Measurements from ENCODE around the gene TNFSF13.

TNFSF13 gene

DNA sequence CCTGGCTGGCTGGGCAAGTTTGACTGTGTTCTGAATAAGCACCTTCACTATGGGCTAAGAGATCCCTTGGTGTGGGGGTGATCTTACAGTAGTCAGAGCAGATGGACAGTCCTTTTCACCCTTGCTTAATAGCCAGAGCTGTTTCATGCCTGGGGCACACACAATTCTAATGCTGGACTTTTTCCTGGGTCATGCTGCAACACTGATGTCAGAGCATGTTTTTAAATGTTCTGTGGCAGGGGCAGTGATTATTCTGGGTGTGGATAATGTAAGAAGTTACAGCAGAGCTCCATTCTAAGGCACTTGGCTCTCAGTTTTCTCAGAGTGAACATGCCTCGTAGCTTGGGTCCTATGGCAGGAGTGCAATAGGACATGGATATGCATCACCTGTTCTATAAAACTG is 16.9 kb downstream of the TNFSF13 start:
- DNase-seq: no peak

GRCh38 chr17:7575959-7576358 is 17.4 kb downstream of the TNFSF13 start:
- no peak for DNase-seq

- peak in 1 of 14 donors; percentile 40 for DNase-seq
These were observed 17.9 kb downstream of the TNFSF13 start for GRCh38 chr17:7576432-7576937.

GRCh38 chr17:7577327-7578199 is 19.0 kb downstream of the TNFSF13 start:
- DNase-seq: no peak

DNA sequence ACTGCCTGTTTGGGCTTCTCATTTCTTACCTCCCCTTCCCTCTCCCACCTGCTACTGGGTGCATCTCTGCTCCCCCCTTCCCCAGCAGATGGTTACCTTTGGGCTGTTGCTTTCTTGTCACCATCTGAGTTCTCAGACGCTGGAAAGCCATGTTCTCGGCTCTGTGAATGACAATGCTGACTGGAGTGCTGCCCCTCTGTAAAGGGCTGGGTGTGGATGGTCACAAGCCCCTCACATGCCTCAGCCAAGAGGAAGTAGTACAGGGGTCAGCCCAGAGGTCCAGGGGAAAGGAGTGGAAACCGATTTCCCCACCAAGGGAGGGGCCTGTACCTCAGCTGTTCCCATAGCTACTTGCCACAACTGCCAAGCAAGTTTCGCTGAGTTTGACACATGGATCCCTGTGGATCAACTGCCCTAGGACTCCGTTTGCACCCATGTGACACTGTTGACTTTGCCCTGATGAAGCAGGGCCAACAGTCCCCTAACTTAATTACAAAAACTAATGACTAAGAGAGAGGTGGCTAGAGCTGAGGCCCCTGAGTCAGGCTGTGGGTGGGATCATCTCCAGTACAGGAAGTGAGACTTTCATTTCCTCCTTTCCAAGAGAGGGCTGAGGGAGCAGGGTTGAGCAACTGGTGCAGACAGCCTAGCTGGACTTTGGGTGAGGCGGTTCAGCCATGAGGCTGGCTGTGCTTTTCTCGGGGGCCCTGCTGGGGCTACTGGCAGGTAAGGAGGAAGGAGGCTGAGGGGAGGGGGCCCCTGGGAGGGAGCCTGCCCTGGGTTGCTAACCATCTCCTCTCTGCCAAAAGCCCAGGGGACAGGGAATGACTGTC is 20.7 kb downstream of the TNFSF13 start, which contains the start of gene CD68:
CD68 (plus strand) TSS at position 638 of the 833 bp plus-strand sequence; CDS start at position 678, 40 bp downstream.
- peak in 9 of 14 donors; percentile 48 to 81 (median 75) for DNase-seq

- DNase-seq: no peak
These were observed 21.5 kb downstream of the TNFSF13 start for GRCh38 chr17:7579834-7580603.

- DNase-seq: peak in 1 of 14 donors; percentile 26
These were observed 22.3 kb downstream of the TNFSF13 start for GRCh38 chr17:7580604-7581575.

- DNase-seq: peak in 2 of 14 donors; percentile 38 to 56
These were observed 24.1 kb downstream of the TNFSF13 start for GRCh38 chr17:7582396-7583252.

GRCh38 chr17:7583253-7584109 is 24.9 kb downstream of the TNFSF13 start, which contains the start of gene MPDU1:
Gene MPDU1 (plus strand): TSS chr17:7583852. CDS start chr17:7583863, 11 bp downstream.
- DNase-seq: peak; percentile 73 to 99 (median 96)

- peak in 1 of 14 donors; percentile 5 for DNase-seq
These were observed 28.3 kb downstream of the TNFSF13 start for GRCh38 chr17:7586673-7587419.

DNA sequence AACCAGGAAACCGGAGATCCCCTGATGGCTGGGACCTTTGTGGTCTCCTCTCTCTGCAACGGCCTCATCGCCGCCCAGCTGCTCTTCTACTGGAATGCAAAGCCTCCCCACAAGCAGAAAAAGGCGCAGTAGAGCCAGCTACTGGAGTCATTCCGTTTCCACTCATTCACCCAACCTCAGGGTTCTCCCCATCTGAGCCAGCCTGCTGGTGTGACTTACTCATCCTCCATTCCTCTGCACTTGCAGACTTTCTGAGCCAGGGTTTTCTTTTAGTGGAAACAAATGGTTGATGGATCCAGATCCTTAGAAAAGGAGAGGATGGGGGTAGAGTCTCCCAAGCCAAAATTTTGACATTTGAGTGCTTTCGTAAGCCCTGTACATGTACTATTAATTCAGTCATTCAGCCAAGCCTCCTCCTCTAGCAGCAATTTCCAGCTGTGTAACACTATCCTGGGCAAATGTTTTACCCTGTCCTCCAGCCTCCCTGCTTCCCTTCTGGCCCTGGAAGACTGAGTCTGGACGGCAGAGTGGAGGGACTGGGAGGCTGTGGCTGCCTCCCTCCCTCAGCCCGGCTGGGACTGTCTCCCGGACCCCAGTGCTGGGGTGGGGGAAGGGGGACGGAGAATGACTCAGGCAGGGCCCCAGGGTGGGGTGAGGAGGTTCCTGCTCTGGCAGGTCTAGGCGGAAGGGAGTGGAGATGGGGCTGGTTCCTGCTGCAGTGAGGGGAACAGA is 29.0 kb downstream of the TNFSF13 start:
- DNase-seq: no peak

DNA sequence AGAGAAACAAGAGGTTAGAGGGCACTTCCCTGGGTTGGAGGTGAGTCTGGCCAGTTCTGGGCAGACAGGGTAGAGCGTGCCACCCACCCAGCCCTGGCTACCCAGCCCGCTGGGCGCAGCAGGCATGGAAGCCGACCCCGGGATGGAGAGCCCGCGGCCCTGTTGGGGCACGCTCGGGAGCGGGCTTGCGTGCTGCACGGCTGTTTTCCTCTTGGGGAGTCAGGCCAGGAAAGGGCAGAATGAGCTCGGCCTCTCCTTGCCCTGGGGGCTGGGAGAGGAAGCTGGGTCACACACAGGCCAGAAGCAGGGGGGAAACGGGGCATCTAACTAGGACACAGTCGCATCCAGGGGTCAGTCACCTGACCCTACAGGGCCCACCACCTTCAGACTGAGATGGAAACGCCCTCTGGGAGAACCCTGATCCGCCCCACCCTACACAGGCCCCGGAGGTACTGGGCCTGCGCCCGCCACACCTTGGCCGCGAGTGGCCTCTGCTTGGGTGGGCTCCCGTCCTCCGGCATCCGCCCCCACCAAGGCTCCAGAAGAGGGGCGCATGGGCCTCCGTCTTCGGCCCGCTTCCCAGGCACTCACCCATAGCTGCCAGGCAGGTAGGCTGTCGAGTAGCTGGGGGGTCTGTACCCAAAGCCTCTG is 30.1 kb downstream of the TNFSF13 start:
- peak in 1 of 14 donors; percentile 68 for DNase-seq

DNA sequence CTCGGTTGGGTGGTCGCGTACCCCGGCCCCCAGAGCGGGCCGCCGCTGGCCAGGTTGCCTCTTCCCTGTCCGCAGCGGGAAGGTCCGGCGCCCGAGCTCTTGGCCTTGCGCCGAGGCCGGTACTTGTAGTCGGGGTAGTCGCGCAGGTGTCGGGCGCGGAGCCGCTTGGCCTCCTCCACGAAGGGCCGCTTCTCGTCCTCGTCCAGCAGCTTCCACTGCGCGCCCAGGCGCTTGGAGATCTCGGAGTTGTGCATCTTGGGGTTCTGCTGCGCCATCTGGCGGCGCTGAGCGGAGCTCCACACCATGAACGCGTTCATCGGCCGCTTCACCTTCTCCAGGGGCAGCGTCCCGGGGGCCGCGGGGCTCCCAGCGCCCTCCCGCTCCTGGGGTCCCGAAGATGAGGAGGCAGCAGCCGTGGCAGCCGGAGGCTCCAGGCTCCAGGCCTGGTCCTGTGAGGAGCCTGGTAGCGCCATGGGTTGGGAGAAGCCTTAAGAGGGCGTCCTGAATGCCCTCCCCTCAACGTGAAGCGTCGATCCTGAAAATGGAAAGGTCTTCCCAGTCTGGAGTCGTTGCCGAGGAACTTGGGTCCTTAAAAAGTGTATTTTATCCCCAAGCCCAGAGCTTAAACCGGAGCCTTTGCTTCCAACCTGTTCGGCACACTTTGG is 30.8 kb downstream of the TNFSF13 start:
- DNase-seq: peak in 11 of 14 donors; percentile 11 to 83 (median 65)

DNA sequence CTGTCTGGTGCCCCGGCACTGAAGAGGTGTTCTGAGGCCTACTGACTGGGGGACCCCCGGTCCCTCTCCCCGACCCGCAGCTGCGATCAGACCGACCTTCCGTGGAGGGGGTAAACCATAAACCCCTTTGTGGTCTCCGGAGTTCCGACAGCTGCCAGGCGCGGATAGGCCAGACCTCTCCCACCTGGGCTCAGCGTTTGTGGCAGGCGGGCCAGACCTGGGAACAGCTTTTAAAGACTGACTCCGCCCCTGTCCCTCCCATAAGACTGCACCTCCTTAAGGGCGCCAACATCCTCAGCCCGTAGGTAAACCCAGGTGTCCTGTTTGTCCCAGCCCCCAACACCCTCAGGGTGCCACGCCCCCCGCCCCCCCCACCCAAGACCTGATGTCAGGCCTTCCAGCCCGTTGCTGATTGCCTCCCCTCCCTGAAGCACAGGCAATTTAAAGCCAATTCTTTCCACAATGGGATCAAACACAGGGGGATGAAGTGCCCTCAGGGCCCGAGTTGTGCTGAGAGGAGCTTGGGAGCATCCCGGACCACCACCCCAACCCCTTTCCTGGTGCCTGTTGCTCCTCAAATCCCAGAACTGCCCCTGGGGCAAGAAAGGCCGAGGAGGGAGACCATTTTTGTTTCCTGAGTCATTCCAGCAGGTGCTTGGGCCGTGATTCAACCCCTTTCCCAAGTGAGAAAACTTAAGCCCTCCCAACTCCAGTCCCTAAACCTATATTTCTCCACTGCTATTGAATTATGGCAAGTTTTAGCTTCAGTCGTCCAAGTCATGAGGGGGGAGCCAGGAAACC is 31.5 kb downstream of the TNFSF13 start, which contains the start of gene SOX15:
SOX15 (minus strand) TSS at position 204 of the 801 bp plus-strand sequence. CDS start 418 bp downstream, outside the sequence.
- DNase-seq: no peak

DNA sequence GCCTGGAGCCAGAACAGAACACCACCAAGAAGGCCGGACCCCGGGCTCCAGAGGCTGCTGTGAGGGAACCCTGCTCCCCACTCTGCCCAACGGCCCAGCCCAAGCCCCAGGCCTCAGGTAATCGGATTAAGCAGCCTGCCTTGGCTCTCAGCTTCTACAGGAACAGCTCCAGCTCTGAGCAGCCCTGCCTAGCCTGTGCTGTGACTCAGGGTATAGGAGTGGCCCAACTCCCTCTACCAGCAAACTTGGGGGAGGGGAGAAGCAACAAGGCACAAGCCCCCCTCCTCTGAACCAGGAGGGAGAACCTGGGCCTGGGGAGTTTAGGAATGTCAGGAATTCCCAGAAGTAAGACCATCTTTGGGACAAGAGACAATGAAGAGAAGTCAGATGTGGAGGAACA is 32.2 kb downstream of the TNFSF13 start:
- DNase-seq: no peak

Data from C1 segment of cervical spinal cord (tissue), 14 donors.